ENCODE data around the gene LEFTY2.

- TF ChIP-seq, protein P1, sequence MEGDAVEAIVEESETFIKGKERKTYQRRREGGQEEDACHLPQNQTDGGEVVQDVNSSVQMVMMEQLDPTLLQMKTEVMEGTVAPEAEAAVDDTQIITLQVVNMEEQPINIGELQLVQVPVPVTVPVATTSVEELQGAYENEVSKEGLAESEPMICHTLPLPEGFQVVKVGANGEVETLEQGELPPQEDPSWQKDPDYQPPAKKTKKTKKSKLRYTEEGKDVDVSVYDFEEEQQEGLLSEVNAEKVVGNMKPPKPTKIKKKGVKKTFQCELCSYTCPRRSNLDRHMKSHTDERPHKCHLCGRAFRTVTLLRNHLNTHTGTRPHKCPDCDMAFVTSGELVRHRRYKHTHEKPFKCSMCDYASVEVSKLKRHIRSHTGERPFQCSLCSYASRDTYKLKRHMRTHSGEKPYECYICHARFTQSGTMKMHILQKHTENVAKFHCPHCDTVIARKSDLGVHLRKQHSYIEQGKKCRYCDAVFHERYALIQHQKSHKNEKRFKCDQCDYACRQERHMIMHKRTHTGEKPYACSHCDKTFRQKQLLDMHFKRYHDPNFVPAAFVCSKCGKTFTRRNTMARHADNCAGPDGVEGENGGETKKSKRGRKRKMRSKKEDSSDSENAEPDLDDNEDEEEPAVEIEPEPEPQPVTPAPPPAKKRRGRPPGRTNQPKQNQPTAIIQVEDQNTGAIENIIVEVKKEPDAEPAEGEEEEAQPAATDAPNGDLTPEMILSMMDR (conservative IDR thresholded peaks at IDR 0.05; ENCODE audit: low read depth, low read length) = no peak
- no peak for TF ChIP-seq EZH2 (IDR thresholded peaks at IDR 0.05; ENCODE audit: low read length, unreplicated experiment)
- TF ChIP-seq EZH2phosphoT487 (IDR thresholded peaks at IDR 0.05; ENCODE audit: borderline replicate concordance, low read length) = no peak
Measured at GRCh38 chr1:225958041-225958440, 17.0 kb upstream of the LEFTY2 start.

Data from PC-3 (cell line).